ENCODE results near the gene PI4KA.

GRCh38 chr22:20865331-20865730, 6.7 kb upstream of the PI4KA start:
- TF ChIP-seq CTCF (IDR thresholded peaks at IDR 0.05) (no peak), TCF7L2 (IDR thresholded peaks at IDR 0.05; ENCODE audit: low read depth, low read length) (no peak), POLR2AphosphoS5 (IDR thresholded peaks at IDR 0.05; ENCODE audit: low read depth, low read length) (no peak), REST (IDR thresholded peaks at IDR 0.05; ENCODE audit: insufficient read depth in 1 of 2, low read depth in 2 of 2, low read length in 1 of 2) (no peak), SIN3A (IDR thresholded peaks at IDR 0.05; ENCODE audit: borderline replicate concordance, insufficient read depth, low read depth, low read length) (no peak)
